CD4-positive, alpha-beta T cell treated with Interleukin-6 at 100 ng/mL for 8 hours (primary cell): Measurements from ENCODE around the gene MYLK4.

Experiments used
- DNase-seq: peaks from one replicate; pipeline ENCODE4 v3.0.0-alpha.2; 2020; ENCODE audit warnings: mixed read lengths, low spot score

The MYLK4 gene

GRCh38 chr6:2630359-2630758 lies 120.4 kb downstream of the MYLK4 start:
- DNase-seq: no peak

DNA sequence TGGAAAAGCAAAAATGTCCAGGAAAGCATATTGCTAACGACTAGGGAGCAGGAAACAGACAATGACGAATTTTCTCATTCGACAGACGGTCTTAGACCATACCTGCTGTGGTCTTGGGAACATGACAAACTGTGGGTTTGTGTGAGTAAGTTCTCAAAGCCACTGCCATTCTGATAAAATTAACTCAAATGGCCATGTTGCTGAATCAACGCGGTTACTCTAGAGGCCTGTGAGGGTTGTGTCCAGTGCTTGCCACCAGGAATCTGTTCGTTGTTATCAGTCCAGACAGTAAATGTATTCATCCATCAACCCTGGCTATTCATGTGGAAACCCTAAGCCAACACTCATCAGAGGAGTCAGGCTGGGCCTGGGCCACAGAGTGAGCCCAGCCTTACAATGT lies 124.3 kb downstream of the MYLK4 start:
- DNase-seq: no peak

DNA sequence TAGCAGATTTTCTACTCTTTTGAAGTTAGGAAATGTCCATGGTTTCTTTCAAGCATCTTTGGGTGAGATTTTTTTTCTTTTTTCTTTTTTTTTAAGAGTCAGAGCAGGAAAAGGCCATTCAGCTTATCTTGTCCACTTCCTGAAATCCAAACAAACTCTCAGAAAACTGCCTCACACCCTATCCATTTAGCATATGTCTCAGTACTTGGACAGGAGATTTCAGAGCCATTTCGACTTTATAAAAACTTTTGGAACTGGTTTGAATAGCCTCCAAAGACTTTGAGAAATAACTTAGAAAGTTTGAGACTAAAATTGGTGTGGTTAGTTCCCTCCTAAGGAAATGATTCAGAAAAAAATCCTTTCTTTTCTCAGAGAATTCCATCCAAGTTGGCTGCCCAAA lies 125.1 kb downstream of the MYLK4 start:
- DNase-seq: no peak

GRCh38 chr6:2624177-2624576 lies 126.5 kb downstream of the MYLK4 start:
- DNase-seq: no peak

- DNase-seq: no peak
These were observed 127.4 kb downstream of the MYLK4 start for GRCh38 chr6:2623295-2623694.

DNA sequence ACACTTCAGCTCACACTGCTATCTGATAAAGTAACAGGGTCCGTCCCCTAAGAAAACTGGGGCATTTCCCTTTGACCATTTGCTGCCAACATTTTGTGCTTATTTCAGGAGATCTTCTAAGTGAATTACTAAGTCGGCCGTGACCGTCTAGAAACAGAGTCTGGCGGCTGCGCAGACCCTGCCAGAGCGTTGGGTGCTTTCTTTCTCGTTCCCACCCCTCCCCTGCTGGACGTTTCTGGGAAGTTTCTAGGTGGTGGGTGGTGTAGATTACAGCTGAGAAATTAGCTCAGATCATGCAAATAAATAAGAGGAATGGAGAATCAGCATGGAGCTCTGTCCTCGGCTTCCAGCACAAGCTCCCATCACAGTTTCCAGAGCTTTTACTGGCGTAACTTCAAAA lies 128.1 kb downstream of the MYLK4 start:
- DNase-seq: no peak

- DNase-seq: no peak
These were observed 131.1 kb downstream of the MYLK4 start for GRCh38 chr6:2619651-2620050.

- DNase-seq: no peak
These were observed 133.0 kb downstream of the MYLK4 start for GRCh38 chr6:2617729-2618128.

GRCh38 chr6:2616811-2617210 lies 133.9 kb downstream of the MYLK4 start:
- DNase-seq: no peak

GRCh38 chr6:2615251-2615650 lies 135.5 kb downstream of the MYLK4 start:
- no peak for DNase-seq

- DNase-seq: no peak
These were observed 135.9 kb downstream of the MYLK4 start for GRCh38 chr6:2614846-2615245.

DNA sequence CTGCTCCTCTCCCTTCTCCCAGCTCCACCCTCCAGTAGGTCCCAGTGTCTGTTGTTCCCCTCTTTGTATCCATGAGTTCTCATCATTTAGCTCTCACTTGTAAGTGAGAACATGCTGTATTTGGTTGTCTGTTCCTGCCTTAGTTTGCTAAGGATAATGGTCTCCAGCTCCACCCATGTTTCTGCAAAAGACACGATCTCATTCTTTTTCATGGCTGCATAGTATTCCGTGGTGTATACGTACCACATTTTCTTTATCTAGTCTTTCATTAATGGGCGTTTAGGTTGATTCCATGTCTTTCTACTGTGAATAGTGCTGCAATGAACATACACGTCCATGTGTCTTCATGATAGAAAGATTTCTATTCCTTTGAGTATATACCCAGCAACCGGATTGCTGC lies 136.6 kb downstream of the MYLK4 start:
- no peak for DNase-seq
